K562 (cell line): ENCODE data around the gene CPN2. TPM values are rescaled to one million over a fixed set of nuclear protein-coding genes. Genes with fewer than 3 reads are reported as not detected.

Experiments
- CHD4 ChIP-seq: fragments of 200-600 bp; sonication (generic); IDR thresholded peaks from 3 replicates; pipeline ENCODE4 v1.6.1; 2012; ENCODE audit warnings: low read depth, mild to moderate bottlenecking, mixed read lengths, low read length, inconsistent platforms; ENCODE audit not compliant: insufficient read depth, insufficient replicate concordance, poor library complexity, severe bottlenecking
- DMBX1 ChIP-seq: fragments of 250-450 bp; sonication (Bioruptor Pico); IDR thresholded peaks from 2 replicates; pipeline ENCODE4 v1.8.0; 2022; ENCODE audit warnings: inconsistent platforms, mild to moderate bottlenecking, moderate library complexity, borderline replicate concordance
- GTF2F1 ChIP-seq: IDR thresholded peaks from 2 replicates; pipeline ENCODE4 v1.6.1; 2011; ENCODE audit warnings: low read depth, low read length, improper control_type of control experiment
- NFATC3 ChIP-seq: fragments of 450-650 bp; IDR thresholded peaks from 2 replicates; pipeline ENCODE4 v1.6.1; 2017; ENCODE audit warnings: mild to moderate bottlenecking
- TBP ChIP-seq: optimal IDR thresholded peaks from 2 replicates; pipeline ENCODE3; 2011; ENCODE audit warnings: low read depth, low read length, improper control_type of control experiment
- polyA plus RNA-seq, 8 experiments: library from polyadenylated mRNA; depleted of rRNA in 4 of 8; stranded (reverse) in 5 of 8; unstranded in 3 of 8; fragments of >200 nt; fragmentation: Nextera tagmentation in 2 of 8; fragmentation: Illumina TruSeq in 1 of 8; extraction: Ambion mirVana in 2 of 8; extraction: Trizol in 1 of 8; gene quantifications; 2 replicates each; pipeline versions ENCODE4 v1.2.1 to v1.2.3, GENCODE V29; 2011 to 2014; ENCODE audit warnings: inconsistent platforms in 1 of 8, missing spikeins in 1 of 8
- total RNA-seq, 7 experiments: library from RNA; depleted of rRNA in 6 of 7; stranded (reverse); fragments of >200 nt in 6 of 7; fragmentation: Illumina TruSeq in 2 of 7; extraction: Trizol in 2 of 7; gene quantifications; 2 replicates each; pipeline versions ENCODE4 v1.2.1 to v1.2.3, GENCODE V29; 2011 to 2021; ENCODE audit warnings: low replicate concordance in 1 of 7
- TF ChIP-seq, protein P1 (sequence below), 2 experiments: IDR thresholded peaks; 2 replicates each; pipeline ENCODE4 v1.6.1; 2012; ENCODE audit warnings: improper control_type of control experiment in 2 of 2, low read depth in 2 of 2, low read length in 2 of 2, borderline replicate concordance in 1 of 2
- TF ChIP-seq, protein P2 (sequence below): fragments of 450-650 bp; IDR thresholded peaks from 2 replicates; pipeline ENCODE4 v1.6.1; 2016; ENCODE audit warnings: mild to moderate bottlenecking, moderate library complexity
- TF ChIP-seq, protein P3 (sequence below): fragments of 450-650 bp; formaldehyde crosslinking; IDR thresholded peaks from 2 replicates; pipeline ENCODE4 v1.4.0; 2020; ENCODE audit warnings: mild to moderate bottlenecking, moderate library complexity

The CPN2 gene
- total and polyA plus RNA-seq, 9 of the 15 experiments (the other 6 are each of a cell fraction or from before 2014, with no cell fraction given) = not detected

DNA sequence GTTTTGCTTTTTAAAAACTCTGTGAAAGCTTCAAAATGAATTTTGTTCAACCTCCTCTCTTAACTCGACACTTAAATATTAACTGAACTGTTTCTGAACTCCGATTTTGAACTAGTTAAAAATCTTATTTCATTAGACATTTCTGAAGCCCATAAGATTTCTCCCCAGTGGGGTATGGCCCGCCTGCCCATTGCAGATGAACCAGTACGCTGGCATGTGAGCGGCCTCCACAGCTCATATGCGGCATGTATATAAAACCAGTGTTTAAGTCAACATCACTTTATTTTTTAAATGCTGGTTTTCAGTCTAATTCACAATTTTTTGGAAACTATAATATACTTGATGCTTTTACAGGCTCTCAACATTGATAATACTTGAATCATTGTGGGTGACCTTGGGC lies 50.2 kb downstream of the CPN2 start (continued):
- no peak for TF ChIP-seq GTF2F1
- TF ChIP-seq CHD4 = no peak
- no peak for TF ChIP-seq NFATC3
- TF ChIP-seq, protein P1, sequence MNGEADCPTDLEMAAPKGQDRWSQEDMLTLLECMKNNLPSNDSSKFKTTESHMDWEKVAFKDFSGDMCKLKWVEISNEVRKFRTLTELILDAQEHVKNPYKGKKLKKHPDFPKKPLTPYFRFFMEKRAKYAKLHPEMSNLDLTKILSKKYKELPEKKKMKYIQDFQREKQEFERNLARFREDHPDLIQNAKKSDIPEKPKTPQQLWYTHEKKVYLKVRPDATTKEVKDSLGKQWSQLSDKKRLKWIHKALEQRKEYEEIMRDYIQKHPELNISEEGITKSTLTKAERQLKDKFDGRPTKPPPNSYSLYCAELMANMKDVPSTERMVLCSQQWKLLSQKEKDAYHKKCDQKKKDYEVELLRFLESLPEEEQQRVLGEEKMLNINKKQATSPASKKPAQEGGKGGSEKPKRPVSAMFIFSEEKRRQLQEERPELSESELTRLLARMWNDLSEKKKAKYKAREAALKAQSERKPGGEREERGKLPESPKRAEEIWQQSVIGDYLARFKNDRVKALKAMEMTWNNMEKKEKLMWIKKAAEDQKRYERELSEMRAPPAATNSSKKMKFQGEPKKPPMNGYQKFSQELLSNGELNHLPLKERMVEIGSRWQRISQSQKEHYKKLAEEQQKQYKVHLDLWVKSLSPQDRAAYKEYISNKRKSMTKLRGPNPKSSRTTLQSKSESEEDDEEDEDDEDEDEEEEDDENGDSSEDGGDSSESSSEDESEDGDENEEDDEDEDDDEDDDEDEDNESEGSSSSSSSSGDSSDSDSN (IDR thresholded peaks at IDR 0.05; ENCODE audit: borderline replicate concordance in 1 of 2, low read depth in 2 of 2, low read length in 2 of 2) = no peak
- TF ChIP-seq TBP = no peak
- TF ChIP-seq, protein P2, sequence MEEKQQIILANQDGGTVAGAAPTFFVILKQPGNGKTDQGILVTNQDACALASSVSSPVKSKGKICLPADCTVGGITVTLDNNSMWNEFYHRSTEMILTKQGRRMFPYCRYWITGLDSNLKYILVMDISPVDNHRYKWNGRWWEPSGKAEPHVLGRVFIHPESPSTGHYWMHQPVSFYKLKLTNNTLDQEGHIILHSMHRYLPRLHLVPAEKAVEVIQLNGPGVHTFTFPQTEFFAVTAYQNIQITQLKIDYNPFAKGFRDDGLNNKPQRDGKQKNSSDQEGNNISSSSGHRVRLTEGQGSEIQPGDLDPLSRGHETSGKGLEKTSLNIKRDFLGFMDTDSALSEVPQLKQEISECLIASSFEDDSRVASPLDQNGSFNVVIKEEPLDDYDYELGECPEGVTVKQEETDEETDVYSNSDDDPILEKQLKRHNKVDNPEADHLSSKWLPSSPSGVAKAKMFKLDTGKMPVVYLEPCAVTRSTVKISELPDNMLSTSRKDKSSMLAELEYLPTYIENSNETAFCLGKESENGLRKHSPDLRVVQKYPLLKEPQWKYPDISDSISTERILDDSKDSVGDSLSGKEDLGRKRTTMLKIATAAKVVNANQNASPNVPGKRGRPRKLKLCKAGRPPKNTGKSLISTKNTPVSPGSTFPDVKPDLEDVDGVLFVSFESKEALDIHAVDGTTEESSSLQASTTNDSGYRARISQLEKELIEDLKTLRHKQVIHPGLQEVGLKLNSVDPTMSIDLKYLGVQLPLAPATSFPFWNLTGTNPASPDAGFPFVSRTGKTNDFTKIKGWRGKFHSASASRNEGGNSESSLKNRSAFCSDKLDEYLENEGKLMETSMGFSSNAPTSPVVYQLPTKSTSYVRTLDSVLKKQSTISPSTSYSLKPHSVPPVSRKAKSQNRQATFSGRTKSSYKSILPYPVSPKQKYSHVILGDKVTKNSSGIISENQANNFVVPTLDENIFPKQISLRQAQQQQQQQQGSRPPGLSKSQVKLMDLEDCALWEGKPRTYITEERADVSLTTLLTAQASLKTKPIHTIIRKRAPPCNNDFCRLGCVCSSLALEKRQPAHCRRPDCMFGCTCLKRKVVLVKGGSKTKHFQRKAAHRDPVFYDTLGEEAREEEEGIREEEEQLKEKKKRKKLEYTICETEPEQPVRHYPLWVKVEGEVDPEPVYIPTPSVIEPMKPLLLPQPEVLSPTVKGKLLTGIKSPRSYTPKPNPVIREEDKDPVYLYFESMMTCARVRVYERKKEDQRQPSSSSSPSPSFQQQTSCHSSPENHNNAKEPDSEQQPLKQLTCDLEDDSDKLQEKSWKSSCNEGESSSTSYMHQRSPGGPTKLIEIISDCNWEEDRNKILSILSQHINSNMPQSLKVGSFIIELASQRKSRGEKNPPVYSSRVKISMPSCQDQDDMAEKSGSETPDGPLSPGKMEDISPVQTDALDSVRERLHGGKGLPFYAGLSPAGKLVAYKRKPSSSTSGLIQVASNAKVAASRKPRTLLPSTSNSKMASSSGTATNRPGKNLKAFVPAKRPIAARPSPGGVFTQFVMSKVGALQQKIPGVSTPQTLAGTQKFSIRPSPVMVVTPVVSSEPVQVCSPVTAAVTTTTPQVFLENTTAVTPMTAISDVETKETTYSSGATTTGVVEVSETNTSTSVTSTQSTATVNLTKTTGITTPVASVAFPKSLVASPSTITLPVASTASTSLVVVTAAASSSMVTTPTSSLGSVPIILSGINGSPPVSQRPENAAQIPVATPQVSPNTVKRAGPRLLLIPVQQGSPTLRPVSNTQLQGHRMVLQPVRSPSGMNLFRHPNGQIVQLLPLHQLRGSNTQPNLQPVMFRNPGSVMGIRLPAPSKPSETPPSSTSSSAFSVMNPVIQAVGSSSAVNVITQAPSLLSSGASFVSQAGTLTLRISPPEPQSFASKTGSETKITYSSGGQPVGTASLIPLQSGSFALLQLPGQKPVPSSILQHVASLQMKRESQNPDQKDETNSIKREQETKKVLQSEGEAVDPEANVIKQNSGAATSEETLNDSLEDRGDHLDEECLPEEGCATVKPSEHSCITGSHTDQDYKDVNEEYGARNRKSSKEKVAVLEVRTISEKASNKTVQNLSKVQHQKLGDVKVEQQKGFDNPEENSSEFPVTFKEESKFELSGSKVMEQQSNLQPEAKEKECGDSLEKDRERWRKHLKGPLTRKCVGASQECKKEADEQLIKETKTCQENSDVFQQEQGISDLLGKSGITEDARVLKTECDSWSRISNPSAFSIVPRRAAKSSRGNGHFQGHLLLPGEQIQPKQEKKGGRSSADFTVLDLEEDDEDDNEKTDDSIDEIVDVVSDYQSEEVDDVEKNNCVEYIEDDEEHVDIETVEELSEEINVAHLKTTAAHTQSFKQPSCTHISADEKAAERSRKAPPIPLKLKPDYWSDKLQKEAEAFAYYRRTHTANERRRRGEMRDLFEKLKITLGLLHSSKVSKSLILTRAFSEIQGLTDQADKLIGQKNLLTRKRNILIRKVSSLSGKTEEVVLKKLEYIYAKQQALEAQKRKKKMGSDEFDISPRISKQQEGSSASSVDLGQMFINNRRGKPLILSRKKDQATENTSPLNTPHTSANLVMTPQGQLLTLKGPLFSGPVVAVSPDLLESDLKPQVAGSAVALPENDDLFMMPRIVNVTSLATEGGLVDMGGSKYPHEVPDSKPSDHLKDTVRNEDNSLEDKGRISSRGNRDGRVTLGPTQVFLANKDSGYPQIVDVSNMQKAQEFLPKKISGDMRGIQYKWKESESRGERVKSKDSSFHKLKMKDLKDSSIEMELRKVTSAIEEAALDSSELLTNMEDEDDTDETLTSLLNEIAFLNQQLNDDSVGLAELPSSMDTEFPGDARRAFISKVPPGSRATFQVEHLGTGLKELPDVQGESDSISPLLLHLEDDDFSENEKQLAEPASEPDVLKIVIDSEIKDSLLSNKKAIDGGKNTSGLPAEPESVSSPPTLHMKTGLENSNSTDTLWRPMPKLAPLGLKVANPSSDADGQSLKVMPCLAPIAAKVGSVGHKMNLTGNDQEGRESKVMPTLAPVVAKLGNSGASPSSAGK = no peak
- TF ChIP-seq, protein P3, sequence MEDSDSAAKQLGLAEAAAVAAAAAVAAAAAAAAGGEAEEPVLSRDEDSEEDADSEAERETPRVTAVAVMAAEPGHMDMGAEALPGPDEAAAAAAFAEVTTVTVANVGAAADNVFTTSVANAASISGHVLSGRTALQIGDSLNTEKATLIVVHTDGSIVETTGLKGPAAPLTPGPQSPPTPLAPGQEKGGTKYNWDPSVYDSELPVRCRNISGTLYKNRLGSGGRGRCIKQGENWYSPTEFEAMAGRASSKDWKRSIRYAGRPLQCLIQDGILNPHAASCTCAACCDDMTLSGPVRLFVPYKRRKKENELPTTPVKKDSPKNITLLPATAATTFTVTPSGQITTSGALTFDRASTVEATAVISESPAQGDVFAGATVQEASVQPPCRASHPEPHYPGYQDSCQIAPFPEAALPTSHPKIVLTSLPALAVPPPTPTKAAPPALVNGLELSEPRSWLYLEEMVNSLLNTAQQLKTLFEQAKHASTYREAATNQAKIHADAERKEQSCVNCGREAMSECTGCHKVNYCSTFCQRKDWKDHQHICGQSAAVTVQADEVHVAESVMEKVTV = no peak
- no peak for TF ChIP-seq DMBX1 (CRISPR knock-in tag)
